ENCODE measurements around the gene CFAP161. TPM values are rescaled to one million over a fixed set of nuclear protein-coding genes. Genes with fewer than 3 reads are reported as not detected.

CFAP161 gene
- total RNA-seq, 4 donors from 2014 or later = not detected

DNA sequence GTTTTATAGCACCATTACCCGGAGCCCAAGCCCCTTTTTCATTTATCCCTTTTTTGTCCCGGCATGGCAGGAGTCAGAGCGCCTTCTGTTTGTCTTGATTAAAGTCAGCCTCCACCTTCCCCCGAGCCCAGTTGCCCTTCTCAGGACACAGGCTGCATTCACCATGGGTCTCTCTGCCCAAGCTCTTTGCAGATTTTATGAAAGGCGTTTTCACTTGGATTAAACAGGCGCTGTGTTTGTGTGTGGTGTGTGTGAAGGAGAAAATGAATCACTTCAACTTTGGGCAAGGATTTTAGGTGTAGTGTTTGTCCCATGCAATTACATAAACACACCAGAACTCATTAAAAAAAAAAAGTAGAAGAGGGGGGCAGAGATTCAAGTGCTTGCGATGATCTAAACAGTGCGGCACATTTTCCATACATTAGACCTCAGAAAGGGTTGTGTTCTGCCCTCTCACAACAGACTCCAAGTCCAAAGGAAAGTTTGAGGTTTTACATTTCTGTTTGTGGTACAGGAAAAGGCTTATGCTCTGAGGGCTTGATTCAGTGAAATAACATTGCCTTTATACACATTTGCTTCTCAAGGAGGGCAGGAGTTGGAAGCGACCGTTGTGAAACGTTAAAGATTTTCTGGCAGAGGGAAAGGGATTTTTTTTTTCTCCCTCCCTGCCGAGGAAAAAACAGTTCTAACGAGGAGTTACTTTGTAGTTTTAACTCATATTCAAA lies 48.1 kb downstream of the CFAP161 start:
- Histone ChIP-seq H3K9me3 (no peaks in the 10 kb centered on the region), H3K27ac (peak overlapping the region; percentile 34 to 61 (median 57)), H3K4me3 (peak overlapping the region in 2 of 4 donors; percentile 13 to 35), H3K36me3 (no peaks in the 10 kb centered on the region), H3K27me3 (no peaks in the 10 kb centered on the region), H3K4me1 (peaks cover 0 to 9% (median 0%) of the 10 kb centered on the region in 4 donors)
- no peak for TF ChIP-seq POLR2AphosphoS5 (IDR thresholded peaks at IDR 0.05)
- TF ChIP-seq, protein P1, sequence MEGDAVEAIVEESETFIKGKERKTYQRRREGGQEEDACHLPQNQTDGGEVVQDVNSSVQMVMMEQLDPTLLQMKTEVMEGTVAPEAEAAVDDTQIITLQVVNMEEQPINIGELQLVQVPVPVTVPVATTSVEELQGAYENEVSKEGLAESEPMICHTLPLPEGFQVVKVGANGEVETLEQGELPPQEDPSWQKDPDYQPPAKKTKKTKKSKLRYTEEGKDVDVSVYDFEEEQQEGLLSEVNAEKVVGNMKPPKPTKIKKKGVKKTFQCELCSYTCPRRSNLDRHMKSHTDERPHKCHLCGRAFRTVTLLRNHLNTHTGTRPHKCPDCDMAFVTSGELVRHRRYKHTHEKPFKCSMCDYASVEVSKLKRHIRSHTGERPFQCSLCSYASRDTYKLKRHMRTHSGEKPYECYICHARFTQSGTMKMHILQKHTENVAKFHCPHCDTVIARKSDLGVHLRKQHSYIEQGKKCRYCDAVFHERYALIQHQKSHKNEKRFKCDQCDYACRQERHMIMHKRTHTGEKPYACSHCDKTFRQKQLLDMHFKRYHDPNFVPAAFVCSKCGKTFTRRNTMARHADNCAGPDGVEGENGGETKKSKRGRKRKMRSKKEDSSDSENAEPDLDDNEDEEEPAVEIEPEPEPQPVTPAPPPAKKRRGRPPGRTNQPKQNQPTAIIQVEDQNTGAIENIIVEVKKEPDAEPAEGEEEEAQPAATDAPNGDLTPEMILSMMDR (IDR thresholded peaks at IDR 0.05) = no peak
- TF ChIP-seq EP300 (IDR thresholded peaks at IDR 0.05; ENCODE audit: low read depth) = no peak
- no peak for TF ChIP-seq POLR2A (IDR thresholded peaks at IDR 0.05)
- in situ Hi-C loops (cut with MboI; ENCODE audit: low pct_ligation_motif_present in 1 of 4, low pct_unique_long_range_greater_than_20kb in 1 of 4, low sequenced_read_pairs in 3 of 4) = no loop called here
- DNase-seq = no peak
- intact Hi-C loops (cut with DNase I; ENCODE audit: low total_unique reads) = no loop called here
- 28 to 38% methylated on average over 12 to 13 of the region's 13 CpGs for WGBS, 2 donors (ENCODE audit: low coverage in 1 of 2)

DNA sequence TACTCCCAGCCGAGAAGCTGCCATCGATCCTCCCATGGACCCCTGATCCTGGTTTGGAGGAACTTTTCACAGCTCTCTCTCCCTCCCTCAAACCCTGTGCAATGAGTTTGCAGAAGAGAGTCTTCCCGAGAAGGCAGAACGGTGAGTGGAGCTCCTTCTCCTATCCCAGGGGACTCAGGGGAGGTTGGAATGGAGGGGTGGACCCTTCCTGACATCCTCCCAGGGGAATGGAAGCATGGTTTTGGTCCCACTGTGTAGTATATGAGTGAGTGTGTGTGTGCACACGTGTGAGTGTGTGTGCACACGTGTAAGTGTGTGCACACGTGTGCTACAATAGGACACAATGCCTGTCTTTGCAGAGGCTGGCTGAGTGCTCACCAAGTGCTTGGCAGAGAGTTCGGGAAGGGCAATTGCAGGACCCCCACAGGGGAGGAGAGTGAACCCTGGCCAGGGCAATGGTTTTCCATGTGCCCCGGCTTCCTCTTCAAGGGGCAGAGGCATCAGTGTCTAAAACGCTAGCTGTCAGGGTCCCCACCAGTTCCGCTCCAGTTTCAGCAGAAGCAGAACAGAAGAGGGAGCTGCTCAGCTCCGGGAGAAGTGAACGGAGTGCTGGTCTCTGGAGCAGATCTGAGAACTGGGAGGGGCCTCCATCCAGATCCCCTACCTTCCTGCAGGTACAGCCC lies 48.8 kb downstream of the CFAP161 start:
- H3K4me1 ChIP-seq = peaks cover 0 to 9% (median 0%) of the 10 kb centered on the region in 4 donors
- no peaks in the 10 kb centered on the region for H3K36me3 ChIP-seq
- WGBS, 2 donors (ENCODE audit: low coverage in 1 of 2) = 37 to 41% methylated on average over 5 to 13 of the region's 13 CpGs
- peak overlapping the region in 2 of 4 donors; percentile 13 to 35 for H3K4me3 ChIP-seq
- H3K27ac ChIP-seq = peak overlapping the region; percentile 34 to 61 (median 57)
- intact Hi-C loops (cut with DNase I; ENCODE audit: low total_unique reads) (no loop called here), in situ Hi-C loops (cut with MboI; ENCODE audit: low pct_ligation_motif_present in 1 of 4, low pct_unique_long_range_greater_than_20kb in 1 of 4, low sequenced_read_pairs in 3 of 4) (no loop called here)
- no peaks in the 10 kb centered on the region for H3K9me3 ChIP-seq
- TF ChIP-seq EP300 (IDR thresholded peaks at IDR 0.05; ENCODE audit: low read depth) (no peak), POLR2A (IDR thresholded peaks at IDR 0.05) (no peak)
- TF ChIP-seq, protein P1 (IDR thresholded peaks at IDR 0.05) = no peak
- H3K27me3 ChIP-seq = no peaks in the 10 kb centered on the region
- no peak for DNase-seq

DNA sequence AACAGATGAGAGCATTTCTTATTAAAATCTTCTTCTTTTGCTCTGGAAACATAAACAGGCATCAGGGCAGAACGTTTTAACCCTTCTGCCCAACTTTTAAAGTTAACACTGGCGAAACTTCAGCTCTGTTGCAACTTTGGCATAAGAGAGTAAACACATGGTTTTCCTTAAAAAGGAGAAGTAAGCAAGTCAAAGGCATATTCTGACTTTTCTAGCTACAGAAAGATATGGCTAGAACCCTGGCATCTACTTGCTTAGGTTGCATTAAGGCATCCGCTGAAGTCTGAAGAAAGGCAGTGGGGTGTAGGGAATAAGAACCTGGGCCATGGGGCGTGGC lies 49.3 kb downstream of the CFAP161 start:
- Histone ChIP-seq H3K9me3 (no peaks in the 10 kb centered on the region), H3K4me3 (peak overlapping the region in 1 of 4 donors; percentile 35), H3K27me3 (no peaks in the 10 kb centered on the region), H3K4me1 (peaks cover 0 to 9% (median 0%) of the 10 kb centered on the region in 4 donors), H3K27ac (peak overlapping the region; percentile 25 to 61 (median 48)), H3K36me3 (no peaks in the 10 kb centered on the region)
- no peak for DNase-seq
- intact Hi-C loops (cut with DNase I; ENCODE audit: low total_unique reads) = no loop called here
- in situ Hi-C loops (cut with MboI; ENCODE audit: low pct_ligation_motif_present in 1 of 4, low pct_unique_long_range_greater_than_20kb in 1 of 4, low sequenced_read_pairs in 3 of 4) = no loop called here
- TF ChIP-seq POLR2A (IDR thresholded peaks at IDR 0.05) (no peak), POLR2AphosphoS5 (IDR thresholded peaks at IDR 0.05) (no peak), EP300 (IDR thresholded peaks at IDR 0.05; ENCODE audit: low read depth) (no peak)
- TF ChIP-seq, protein P1 (IDR thresholded peaks at IDR 0.05) = no peak
- 52 to 68% methylated on average over 3 to 4 of the region's 4 CpGs for WGBS, 2 donors (ENCODE audit: low coverage in 1 of 2)

DNA sequence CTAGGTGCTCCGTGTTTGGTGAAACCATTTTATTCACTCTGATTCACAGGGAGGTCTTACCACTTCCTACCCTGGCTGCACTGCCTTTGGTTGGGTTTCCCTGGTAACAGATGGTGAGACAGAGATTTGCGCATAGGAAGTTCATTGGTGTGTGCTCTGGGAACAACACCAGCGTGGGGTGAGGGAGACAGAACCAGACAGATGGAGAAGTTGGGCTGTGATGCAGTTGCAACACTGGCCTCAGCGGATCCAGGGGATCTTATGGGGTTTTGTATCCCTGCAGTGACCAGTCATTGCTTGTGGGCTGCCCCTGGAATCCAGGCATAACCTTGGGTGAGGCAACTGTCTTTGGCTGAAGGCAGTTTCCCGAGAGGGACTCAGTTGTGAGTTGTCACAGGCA lies 50.1 kb downstream of the CFAP161 start:
- Histone ChIP-seq H3K36me3 (no peaks in the 10 kb centered on the region), H3K9me3 (no peaks in the 10 kb centered on the region), H3K27ac (peak overlapping the region in 3 of 4 donors; percentile 26 to 61 (median 34)), H3K4me1 (peaks cover 0 to 9% (median 0%) of the 10 kb centered on the region in 4 donors), H3K4me3 (no peak overlapping the region), H3K27me3 (no peaks in the 10 kb centered on the region)
- intact Hi-C loops (cut with DNase I; ENCODE audit: low total_unique reads) = no loop called here
- WGBS, 2 donors (ENCODE audit: low coverage in 1 of 2) = 68% methylated on average over 5 of the region's 5 CpGs; no CpG with 5 or more reads in 1 of the 2 donors
- TF ChIP-seq EP300 (IDR thresholded peaks at IDR 0.05; ENCODE audit: low read depth) (no peak), POLR2AphosphoS5 (IDR thresholded peaks at IDR 0.05) (peak in 1 of 3 donors; percentile 6)
- in situ Hi-C loops (cut with MboI; ENCODE audit: low pct_ligation_motif_present in 1 of 4, low pct_unique_long_range_greater_than_20kb in 1 of 4, low sequenced_read_pairs in 3 of 4) = no loop called here
- no peak for DNase-seq
